HepG2 (cell line): ENCODE measurements around the gene MED23. TPM values are rescaled to one million over a fixed set of nuclear protein-coding genes. Genes with fewer than 3 reads are reported as not detected.

Experiments used
- CREM ChIP-seq, 2 experiments: sonication (generic) in 1 of 2; formaldehyde crosslinking in 1 of 2; IDR thresholded peaks; 2 replicates each; pipeline versions ENCODE4 v1.4.0 to v1.6.1; 2016 to 2020; ENCODE audit warnings: antibody characterized with exemption in 1 of 2, mild to moderate bottlenecking in 1 of 2, missing genetic modification reagents in 1 of 2
- E2F5 ChIP-seq: sonication (generic); formaldehyde crosslinking; conservative IDR thresholded peaks from 2 replicates; pipeline ENCODE4 v1.4.0; 2020; ENCODE audit warnings: missing genetic modification reagents
- GATA4 ChIP-seq: sonication (generic); IDR thresholded peaks from 2 replicates; pipeline ENCODE4 v1.6.1; 2016; ENCODE audit warnings: antibody characterized with exemption, low read depth, borderline replicate concordance
- MTA3 ChIP-seq: sonication (generic); formaldehyde crosslinking; IDR thresholded peaks from 2 replicates; pipeline ENCODE4 v1.4.0; 2020; ENCODE audit warnings: missing genetic modification reagents
- POLR2G ChIP-seq: fragments of 200-400 bp; formaldehyde crosslinking; IDR thresholded peaks from 2 replicates; pipeline ENCODE4 v1.6.1; 2018; ENCODE audit warnings: mild to moderate bottlenecking, low read depth, low read length, moderate library complexity
- PRPF4 ChIP-seq: fragments of 200-400 bp; formaldehyde crosslinking; IDR thresholded peaks from 2 replicates; pipeline ENCODE4 v1.6.1; 2016; ENCODE audit warnings: low read length, low read depth; ENCODE audit not compliant: poor library complexity, severe bottlenecking
- RELA ChIP-seq: sonication (generic); formaldehyde crosslinking; IDR thresholded peaks from 2 replicates; pipeline ENCODE4 v1.4.0; 2020; ENCODE audit warnings: missing genetic modification reagents
- RNF2 ChIP-seq: fragments of 450-650 bp; conservative IDR thresholded peaks from 2 replicates; pipeline ENCODE4 v1.6.1; 2016; ENCODE audit warnings: low read depth
- SKIL ChIP-seq: sonication (generic); formaldehyde crosslinking; IDR thresholded peaks from 2 replicates; pipeline ENCODE4 v1.8.0; 2022; ENCODE audit warnings: missing genetic modification reagents, mild to moderate bottlenecking, moderate library complexity, borderline replicate concordance
- SOX5 ChIP-seq: IDR thresholded peaks from 2 replicates; pipeline ENCODE4 v1.6.1; 2016; ENCODE audit warnings: borderline replicate concordance
- SPEN ChIP-seq: sonication (generic); formaldehyde crosslinking; IDR thresholded peaks from 2 replicates; pipeline ENCODE4 v1.5.1; 2020; ENCODE audit warnings: low read depth, mild to moderate bottlenecking, missing genetic modification reagents
- TMF1 ChIP-seq: sonication (generic); formaldehyde crosslinking; IDR thresholded peaks from 2 replicates; pipeline ENCODE4 v1.8.1; 2022; ENCODE audit warnings: low read depth, missing genetic modification reagents
- ZNF124 ChIP-seq: sonication (generic); formaldehyde crosslinking; IDR thresholded peaks from 2 replicates; pipeline ENCODE4 v1.4.0; 2020; ENCODE audit warnings: missing genetic modification reagents
- ZNF136 ChIP-seq: sonication (generic); formaldehyde crosslinking; IDR thresholded peaks from 2 replicates; pipeline ENCODE4 v1.8.1; 2022; ENCODE audit warnings: low read depth, mild to moderate bottlenecking, moderate library complexity, missing genetic modification reagents
- ZNF142 ChIP-seq: sonication (generic); formaldehyde crosslinking; IDR thresholded peaks from 2 replicates; pipeline ENCODE4 v1.4.0; 2020; ENCODE audit warnings: missing genetic modification reagents
- ZNF335 ChIP-seq: sonication (generic); formaldehyde crosslinking; IDR thresholded peaks from 2 replicates; pipeline ENCODE4 v1.4.0; 2020; ENCODE audit warnings: missing genetic modification reagents
- ZNF460 ChIP-seq: sonication (generic); formaldehyde crosslinking; IDR thresholded peaks from 2 replicates; pipeline ENCODE4 v1.5.1; 2020; ENCODE audit warnings: missing genetic modification reagents, mild to moderate bottlenecking, borderline replicate concordance
- ZNF550 ChIP-seq: sonication (generic); formaldehyde crosslinking; IDR thresholded peaks from 2 replicates; pipeline ENCODE4 v1.4.0; 2020; ENCODE audit warnings: mild to moderate bottlenecking, missing genetic modification reagents, borderline replicate concordance
- ZNF749 ChIP-seq: sonication (generic); formaldehyde crosslinking; IDR thresholded peaks from 2 replicates; pipeline ENCODE4 v1.8.0; 2022; ENCODE audit warnings: mild to moderate bottlenecking, missing genetic modification reagents, moderate library complexity, borderline replicate concordance
- polyA plus RNA-seq, 8 experiments: library from polyadenylated mRNA; depleted of rRNA in 3 of 8; stranded (reverse) in 7 of 8; unstranded in 1 of 8; fragments of >200 nt; fragmentation: Illumina TruSeq in 4 of 8; extraction: Trizol in 4 of 8; gene quantifications; 2 replicates each; pipeline versions ENCODE4 v1.2.1 to v1.2.3, GENCODE V29; 2011 to 2016; ENCODE audit warnings: low read depth in 4 of 8, missing spikeins in 1 of 8, mixed read lengths in 1 of 8; ENCODE audit not compliant: insufficient read depth in 1 of 8
- total RNA-seq, 5 experiments: library from RNA; depleted of rRNA; stranded (reverse); fragments of >200 nt; fragmentation: Illumina TruSeq; extraction: Trizol; gene quantifications; 2 replicates each; pipeline ENCODE4 v1.2.3, GENCODE V29; 2016; ENCODE audit warnings: low read depth in 1 of 5

MED23 gene
- total and polyA plus RNA-seq, 2 of the 13 experiments (the other 11 are each of a cell fraction or from before 2014, with no cell fraction given), result 34.9 to 50.5 TPM

GRCh38 chr6:131627724-131628682 lies at the start of gene MED23 (continued):
- TF ChIP-seq SKIL (CRISPR knock-in tag) (no peak), ZNF550 (peak; percentile 98; the same call in 1 of the 2 replicates), SOX5 (CRISPR knock-in tag) (peak; percentile 88), ZNF142 (CRISPR knock-in tag) (peak; percentile 94), POLR2G (peak; percentile 94), CREM (IDR thresholded peaks at IDR 0.05) (peak; percentile 89), CREM (CRISPR knock-in tag; IDR thresholded peaks at IDR 0.05) (no peak; the same call in 1 of the 2 replicates), PRPF4 (peak; percentile 91), ZNF335 (CRISPR knock-in tag) (peak; percentile 96), SPEN (CRISPR knock-in tag) (peak; percentile 100), GATA4 (peak; percentile 82), ZNF136 (CRISPR knock-in tag) (peak; percentile 99), ZNF124 (CRISPR knock-in tag) (peak; percentile 99), ZNF749 (CRISPR knock-in tag) (peak; percentile 69; the same call in 1 of the 2 replicates), E2F5 (CRISPR knock-in tag) (peak; percentile 61; the same call in 1 of the 2 replicates), ZNF460 (peak; percentile 77; the same call in 1 of the 2 replicates), RNF2 (peak; percentile 91), MTA3 (no peak; the same call in 1 of the 2 replicates), RELA (CRISPR knock-in tag) (peak; percentile 93), TMF1 (CRISPR knock-in tag) (peak; percentile 92; the same call in 1 of the 2 replicates)
